Measurements from ENCODE around the gene IGFN1. TPM values are rescaled to one million over a fixed set of nuclear protein-coding genes. Genes with fewer than 3 reads are reported as not detected.

Gene IGFN1
- total and polyA plus RNA-seq, 4 donors = 0.03 to 0.14 (median 0.08) TPM; not detected in 1

DNA sequence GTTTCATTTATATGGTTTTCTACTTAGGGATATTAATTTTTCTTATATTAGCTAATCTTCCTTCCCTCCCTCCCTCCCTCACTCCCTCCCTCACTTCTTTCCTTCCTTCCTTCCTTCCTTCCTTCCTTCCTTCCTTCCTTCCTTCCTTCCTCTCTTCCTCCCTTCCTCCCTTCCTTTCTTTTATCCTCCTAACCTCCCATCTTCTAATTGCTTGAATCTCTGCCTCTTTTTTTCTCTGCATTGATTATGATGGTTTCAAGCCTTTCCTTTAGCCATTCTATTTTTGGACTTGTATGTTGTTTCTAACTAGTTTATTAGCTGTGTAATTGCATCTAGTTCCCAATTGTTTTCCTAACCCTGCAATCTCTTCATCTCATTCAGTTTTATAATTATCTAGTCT, 75.7 kb downstream of the IGFN1 start:
- TF ChIP-seq FOXA1 (IDR thresholded peaks at IDR 0.05) (no peak), FOXA2 (IDR thresholded peaks at IDR 0.05) (no peak), TAF1 (conservative IDR thresholded peaks at IDR 0.05) (no peak), CTCF (IDR thresholded peaks at IDR 0.05; ENCODE audit: low read depth, low read length, missing input control) (no peak)
- Histone ChIP-seq H3K9ac (ENCODE audit: low read depth in 1 of 2, low read length in 2 of 2) (no peak overlapping the region), H3K27ac (ENCODE audit: low read depth in 1 of 2, low read length in 2 of 2) (no peak overlapping the region), H3K36me3 (ENCODE audit: control insufficient read depth in 4 of 4, insufficient read depth in 3 of 4, low read depth in 1 of 4, low read length in 3 of 4) (no peaks in the 10 kb centered on the region), H3K27me3 (ENCODE audit: control insufficient read depth in 4 of 4, insufficient read depth in 4 of 4, low read length in 3 of 4) (peaks cover 0 to 5% (median 2%) of the 10 kb centered on the region in 4 donors), H3K9me3 (ENCODE audit: control insufficient read depth in 4 of 4, low read length in 3 of 4) (no peaks in the 10 kb centered on the region), H3K4me1 (ENCODE audit: control insufficient read depth in 4 of 4, insufficient read depth in 4 of 4, low read length in 3 of 4) (no peaks in the 10 kb centered on the region), H3K4me3 (ENCODE audit: low read depth in 1 of 3, low read length in 3 of 3) (no peak overlapping the region)
- no peak for DNase-seq (ENCODE audit: low spot score)

- TF ChIP-seq ATF3 (IDR thresholded peaks at IDR 0.05) (no peak), RXRA (IDR thresholded peaks at IDR 0.05) (no peak), JUND (IDR thresholded peaks at IDR 0.05) (no peak), ZBTB33 (IDR thresholded peaks at IDR 0.05) (no peak), FOXA1 (IDR thresholded peaks at IDR 0.05) (no peak), EGR1 (IDR thresholded peaks at IDR 0.05; ENCODE audit: low read depth in 2 of 2) (no peak), FOXA2 (IDR thresholded peaks at IDR 0.05) (no peak), NR2F2 (IDR thresholded peaks at IDR 0.05) (no peak), RAD21 (IDR thresholded peaks at IDR 0.05) (no peak), TAF1 (conservative IDR thresholded peaks at IDR 0.05) (no peak), CTCF (IDR thresholded peaks at IDR 0.05; ENCODE audit: low read depth, low read length, missing input control) (no peak), HNF4A (conservative IDR thresholded peaks at IDR 0.05) (no peak)
- no peaks in the 10 kb centered on the region for H3K9me3 ChIP-seq (ENCODE audit: control insufficient read depth in 4 of 4, low read length in 3 of 4)
- H3K4me1 ChIP-seq (ENCODE audit: control insufficient read depth in 4 of 4, insufficient read depth in 4 of 4, low read length in 3 of 4) = no peaks in the 10 kb centered on the region
- no peak for DNase-seq (ENCODE audit: low spot score)
- peaks cover 0 to 5% (median under 1%) of the 10 kb centered on the region in 4 donors for H3K27me3 ChIP-seq (ENCODE audit: control insufficient read depth in 4 of 4, insufficient read depth in 4 of 4, low read length in 3 of 4)
- no peaks in the 10 kb centered on the region for H3K36me3 ChIP-seq (ENCODE audit: control insufficient read depth in 4 of 4, insufficient read depth in 3 of 4, low read depth in 1 of 4, low read length in 3 of 4)
- WGBS = 55% methylated on average over 3 of the region's 3 CpGs
- no peak overlapping the region for H3K4me3 ChIP-seq (ENCODE audit: low read depth in 1 of 3, low read length in 3 of 3)
- no peak overlapping the region for H3K9ac ChIP-seq (ENCODE audit: low read depth in 1 of 2, low read length in 2 of 2)
- H3K27ac ChIP-seq (ENCODE audit: low read depth in 1 of 2, low read length in 2 of 2) = no peak overlapping the region
Observed at GRCh38 chr1:201266774-201267173, 76.2 kb downstream of the IGFN1 start.
